BJ (cell line): ENCODE measurements around the gene PPP2R3B. TPM values are rescaled to one million over a fixed set of nuclear protein-coding genes. Genes with fewer than 3 reads are reported as not detected.

ENCODE experiments used
- CTCF ChIA-PET: fragments of 350-600 bp; formaldehyde crosslinking; extraction: SDS; loops from one replicate; lab custom pipeline; 2021; ENCODE audit warnings: antibody characterized with exemption, inconsistent platforms; lab: Yijun Ruan, JAX
- POLR2A ChIA-PET: fragments of 300-600 bp; sonication (Branson Sonifier 250); formaldehyde crosslinking; extraction: SDS; loops from one replicate; lab custom pipeline; 2021; ENCODE audit warnings: antibody characterized with exemption; lab: Charles Lee
- DNase-seq: peaks from one replicate; pipeline ENCODE4 v3.0.0-alpha.2; 2011; ENCODE audit warnings: low read depth
- H3K27me3 ChIP-seq: 2 replicates; pipeline ENCODE4 v1.6.0; 2011; ENCODE audit warnings: low read length; ENCODE audit not compliant: control insufficient read depth, insufficient read depth
- H3K36me3 ChIP-seq: 2 replicates; pipeline ENCODE4 v1.5.1; 2011; ENCODE audit warnings: low read length; ENCODE audit not compliant: control insufficient read depth, insufficient read depth
- H3K4me3 ChIP-seq: 2 replicates; pipeline ENCODE4 v1.5.1; 2011; ENCODE audit warnings: low read depth, mild to moderate bottlenecking, control low read depth, low read length
- polyA plus RNA-seq: library from polyadenylated mRNA; depleted of rRNA; stranded (reverse); fragments of >200 nt; gene quantifications from 2 replicates; pipeline ENCODE4 v1.2.3, GENCODE V29; 2011
- TF ChIP-seq, protein P1 (sequence below): IDR thresholded peaks from 2 replicates; pipeline ENCODE4 v1.5.1; 2011; ENCODE audit warnings: low read depth, mild to moderate bottlenecking, control low read depth, inconsistent platforms, low read length, moderate library complexity; ENCODE audit not compliant: insufficient read depth

Gene PPP2R3B
- polyA plus RNA-seq, 1 experiment: 14.9 TPM

DNA sequence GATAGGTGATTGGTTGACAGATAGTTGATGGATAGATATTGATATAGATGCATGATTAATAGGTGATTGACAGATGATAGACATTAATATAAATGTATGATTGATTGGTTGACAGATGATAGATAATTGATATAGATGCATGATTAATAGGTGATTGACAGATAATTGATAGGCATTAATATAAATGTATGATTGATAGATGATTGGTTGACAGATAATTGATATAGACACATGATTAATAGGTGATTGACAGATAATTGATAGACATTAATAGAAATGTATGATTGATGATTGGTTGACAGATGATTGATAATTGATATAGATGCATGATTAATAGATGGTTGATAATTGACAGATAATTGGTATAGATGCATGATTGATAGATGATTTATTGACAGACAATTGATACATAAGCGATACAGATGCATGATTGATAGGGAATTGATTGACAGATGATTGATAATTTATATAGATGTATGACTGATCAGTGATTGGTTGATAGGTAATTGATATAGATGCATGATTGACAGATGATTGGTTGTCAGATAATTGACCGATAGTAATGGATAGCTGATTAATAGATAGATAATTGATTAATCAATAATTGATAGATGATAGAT, 44.9 kb upstream of the PPP2R3B start:
- POLR2A ChIA-PET: no interaction called here
- CTCF ChIA-PET: no interaction called here
- Histone ChIP-seq H3K4me3 (no peak overlapping the region), H3K27me3 (no peaks in the 10 kb centered on the region), H3K36me3 (no peaks in the 10 kb centered on the region)
- DNase-seq: no peak
- TF ChIP-seq, protein P1, sequence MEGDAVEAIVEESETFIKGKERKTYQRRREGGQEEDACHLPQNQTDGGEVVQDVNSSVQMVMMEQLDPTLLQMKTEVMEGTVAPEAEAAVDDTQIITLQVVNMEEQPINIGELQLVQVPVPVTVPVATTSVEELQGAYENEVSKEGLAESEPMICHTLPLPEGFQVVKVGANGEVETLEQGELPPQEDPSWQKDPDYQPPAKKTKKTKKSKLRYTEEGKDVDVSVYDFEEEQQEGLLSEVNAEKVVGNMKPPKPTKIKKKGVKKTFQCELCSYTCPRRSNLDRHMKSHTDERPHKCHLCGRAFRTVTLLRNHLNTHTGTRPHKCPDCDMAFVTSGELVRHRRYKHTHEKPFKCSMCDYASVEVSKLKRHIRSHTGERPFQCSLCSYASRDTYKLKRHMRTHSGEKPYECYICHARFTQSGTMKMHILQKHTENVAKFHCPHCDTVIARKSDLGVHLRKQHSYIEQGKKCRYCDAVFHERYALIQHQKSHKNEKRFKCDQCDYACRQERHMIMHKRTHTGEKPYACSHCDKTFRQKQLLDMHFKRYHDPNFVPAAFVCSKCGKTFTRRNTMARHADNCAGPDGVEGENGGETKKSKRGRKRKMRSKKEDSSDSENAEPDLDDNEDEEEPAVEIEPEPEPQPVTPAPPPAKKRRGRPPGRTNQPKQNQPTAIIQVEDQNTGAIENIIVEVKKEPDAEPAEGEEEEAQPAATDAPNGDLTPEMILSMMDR: no peak

DNA sequence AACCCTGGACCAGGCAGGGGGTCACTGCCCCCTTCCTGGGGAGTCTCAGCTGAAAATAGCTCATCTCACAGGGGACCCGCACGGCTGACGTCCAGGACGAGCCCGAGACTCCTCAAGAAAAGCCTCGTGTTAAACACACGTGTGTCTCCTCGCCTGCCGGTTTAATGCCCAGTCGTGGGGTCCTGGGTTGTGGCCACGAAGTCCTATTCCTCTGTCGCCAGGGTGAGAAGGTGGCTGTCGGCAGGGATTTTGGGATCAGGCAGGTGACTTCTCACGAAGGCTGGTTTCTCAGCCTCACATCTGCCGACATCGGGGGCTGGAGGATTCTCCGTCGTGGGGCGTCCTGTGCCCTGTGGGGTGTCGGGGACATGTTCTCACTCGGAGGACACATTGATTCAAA, 44.3 kb upstream of the PPP2R3B start:
- no peaks in the 10 kb centered on the region for H3K27me3 ChIP-seq
- no peak overlapping the region for H3K4me3 ChIP-seq
- TF ChIP-seq, protein P1: no peak
- H3K36me3 ChIP-seq: no peaks in the 10 kb centered on the region
- DNase-seq: no peak
- ChIA-PET POLR2A (no interaction called here), CTCF (no interaction called here)

- Histone ChIP-seq H3K27me3 (no peaks in the 10 kb centered on the region), H3K4me3 (no peak overlapping the region), H3K36me3 (no peaks in the 10 kb centered on the region)
- CTCF ChIA-PET: no interaction called here
- DNase-seq: no peak
- POLR2A ChIA-PET: no interaction called here
- TF ChIP-seq, protein P1: no peak
Observed at GRCh38 chrX:429266-429825, 42.6 kb upstream of the PPP2R3B start.

DNA sequence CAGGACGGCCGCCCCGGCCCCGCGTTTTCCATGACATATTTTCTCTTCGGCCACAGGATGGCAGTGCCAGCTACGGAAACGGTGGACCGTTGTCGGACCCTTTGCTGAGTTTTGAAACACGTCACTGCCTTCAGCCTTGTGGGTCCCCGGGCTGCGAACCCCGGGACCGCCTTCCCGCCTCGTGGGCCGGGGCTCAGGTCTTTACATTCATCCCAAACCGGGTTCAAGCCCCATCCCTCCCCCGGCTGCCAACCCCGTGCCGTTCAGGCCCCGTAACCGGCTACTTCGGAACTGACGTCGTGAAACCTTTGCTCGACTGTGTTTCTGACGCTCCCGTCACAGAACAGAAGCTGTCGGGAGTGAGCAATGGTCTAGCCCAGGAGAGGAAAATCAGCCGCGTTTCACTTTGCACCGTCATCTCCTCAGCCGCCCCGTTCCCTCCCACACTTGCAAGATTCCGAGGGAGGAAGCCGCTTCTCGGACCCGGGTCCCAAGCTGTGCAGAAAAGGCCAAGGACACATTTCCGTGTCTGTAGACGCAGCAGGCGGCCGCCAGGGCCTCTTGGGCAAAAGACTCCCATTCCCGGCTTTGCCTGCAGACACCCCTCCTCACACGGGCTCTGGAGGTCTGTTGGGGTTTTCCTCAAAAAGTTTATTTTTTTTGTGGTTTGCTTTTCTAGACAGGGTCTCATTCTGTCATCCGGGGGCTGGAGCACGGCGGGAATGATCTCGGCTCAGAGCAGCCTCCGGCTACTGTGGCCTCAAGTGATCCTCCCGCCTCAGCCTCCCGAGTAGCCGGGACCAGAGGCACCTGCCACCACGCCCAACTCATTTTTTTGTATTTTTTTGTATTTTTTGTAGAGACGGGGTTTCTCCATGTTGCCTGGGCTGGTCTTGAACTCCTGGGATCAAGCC, 41.4 kb upstream of the PPP2R3B start:
- ChIA-PET POLR2A (no interaction called here), CTCF (no interaction called here)
- no peak for DNase-seq
- no peaks in the 10 kb centered on the region for H3K27me3 ChIP-seq
- TF ChIP-seq, protein P1: peak; percentile 62
- peak overlapping the region; percentile 37 for H3K4me3 ChIP-seq
- no peaks in the 10 kb centered on the region for H3K36me3 ChIP-seq

DNA sequence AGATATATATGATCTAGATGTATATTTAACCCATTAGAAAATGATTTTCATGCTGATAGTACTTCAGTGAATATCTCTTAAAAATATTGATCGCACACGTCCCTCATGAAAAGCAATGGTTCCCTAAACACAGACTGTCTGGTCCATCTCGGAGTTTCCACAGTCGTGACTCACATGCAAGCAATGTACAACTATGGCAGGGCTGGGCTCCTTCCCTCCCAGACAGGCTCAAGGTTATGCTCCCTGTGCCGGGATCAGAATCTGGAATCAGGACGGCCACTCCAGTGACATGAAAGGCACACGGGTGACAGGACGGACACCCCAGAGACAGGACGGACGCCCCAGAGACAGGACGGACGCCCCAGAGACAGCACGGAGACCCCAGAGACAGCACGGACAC, 40.2 kb upstream of the PPP2R3B start:
- no peak for DNase-seq
- Histone ChIP-seq H3K36me3 (no peaks in the 10 kb centered on the region), H3K27me3 (no peaks in the 10 kb centered on the region), H3K4me3 (no peak overlapping the region)
- TF ChIP-seq, protein P1: no peak
- CTCF ChIA-PET: no interaction called here
- POLR2A ChIA-PET: no interaction called here
